Measurements from ENCODE around the gene TMCO4. TPM values are rescaled to one million over a fixed set of nuclear protein-coding genes. Genes with fewer than 3 reads are reported as not detected.

TMCO4 gene
- polyA plus RNA-seq, 4 donors: 13.1 to 59.0 (median 37.0) TPM

DNA sequence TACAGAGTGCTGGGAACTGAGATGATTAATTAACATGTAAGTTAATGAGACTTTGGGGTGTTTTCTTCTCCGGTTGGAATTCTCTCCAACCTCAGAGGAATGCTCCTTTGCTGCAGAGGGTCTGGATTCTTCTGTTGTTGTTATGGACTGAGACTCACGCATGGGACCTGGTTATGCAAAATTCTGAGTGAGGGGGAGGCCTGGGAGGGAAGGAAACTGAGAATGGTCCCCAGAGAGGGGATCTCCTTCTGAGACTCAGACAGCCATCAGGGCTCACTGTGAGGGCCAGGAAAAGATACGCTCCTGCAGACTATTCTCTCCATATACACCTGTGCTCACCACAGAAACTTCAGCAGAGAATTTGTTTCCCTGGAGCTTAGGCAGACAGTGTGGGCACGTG, 78.7 kb downstream of the TMCO4 start:
- Histone ChIP-seq H3K4me1 (ENCODE audit: control insufficient read depth in 3 of 3, insufficient read depth in 2 of 3, low read depth in 1 of 3, low read length in 2 of 3) (no peaks in the 10 kb centered on the region), H3K9me3 (ENCODE audit: control insufficient read depth in 2 of 2, insufficient read depth in 1 of 2, low read depth in 1 of 2, low read length in 1 of 2) (no peaks in the 10 kb centered on the region), H3K27me3 (ENCODE audit: control insufficient read depth in 3 of 3, insufficient read depth in 3 of 3, low read length in 3 of 3) (no peaks in the 10 kb centered on the region), H3K4me3 (ENCODE audit: low read depth in 1 of 3, low read length in 3 of 3) (no peak overlapping the region), H3K36me3 (ENCODE audit: control insufficient read depth in 3 of 3, insufficient read depth in 2 of 3, low read depth in 1 of 3, low read length in 3 of 3) (peaks cover 0 to 17% (median 9%) of the 10 kb centered on the region in 3 donors), H3K27ac (ENCODE audit: low read depth in 1 of 3, low read length in 2 of 3) (no peak overlapping the region)
- WGBS, 3 donors: 81 to 88% (median 86%) methylated on average over 4 of the region's 4 CpGs
- no peak for DNase-seq
- no peak for FAIRE-seq

DNA sequence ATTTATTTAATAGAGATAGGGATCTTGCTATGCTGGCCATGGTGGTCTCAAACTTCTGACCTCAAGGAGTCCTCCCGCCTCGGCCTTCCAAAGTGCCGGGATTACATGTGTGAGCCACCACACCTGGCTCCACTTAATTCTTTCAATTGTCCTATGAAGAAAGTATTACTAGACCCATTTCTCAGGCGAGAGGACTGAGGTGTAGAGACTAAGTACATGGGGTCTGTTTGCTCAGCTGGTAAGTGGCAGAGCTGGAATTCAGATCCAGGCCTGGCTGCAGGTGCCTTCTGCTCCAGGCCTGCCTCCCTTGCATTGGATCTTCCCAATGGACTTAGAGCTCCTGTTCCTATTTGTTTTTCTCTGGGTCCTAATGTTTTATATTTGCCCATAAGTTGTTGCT, 79.5 kb downstream of the TMCO4 start:
- no peaks in the 10 kb centered on the region for H3K27me3 ChIP-seq (ENCODE audit: control insufficient read depth in 3 of 3, insufficient read depth in 3 of 3, low read length in 3 of 3)
- H3K9me3 ChIP-seq (ENCODE audit: control insufficient read depth in 2 of 2, insufficient read depth in 1 of 2, low read depth in 1 of 2, low read length in 1 of 2): no peaks in the 10 kb centered on the region
- no peak overlapping the region for H3K27ac ChIP-seq (ENCODE audit: low read depth in 1 of 3, low read length in 2 of 3)
- peaks cover 0 to 10% (median 7%) of the 10 kb centered on the region in 3 donors for H3K36me3 ChIP-seq (ENCODE audit: control insufficient read depth in 3 of 3, insufficient read depth in 2 of 3, low read depth in 1 of 3, low read length in 3 of 3)
- H3K4me3 ChIP-seq (ENCODE audit: low read depth in 1 of 3, low read length in 3 of 3): no peak overlapping the region
- no peak for DNase-seq
- WGBS, 3 donors: 93 to 99% (median 94%) methylated on average over 4 of the region's 4 CpGs
- no peak for FAIRE-seq
- no peaks in the 10 kb centered on the region for H3K4me1 ChIP-seq (ENCODE audit: control insufficient read depth in 3 of 3, insufficient read depth in 2 of 3, low read depth in 1 of 3, low read length in 2 of 3)

DNA sequence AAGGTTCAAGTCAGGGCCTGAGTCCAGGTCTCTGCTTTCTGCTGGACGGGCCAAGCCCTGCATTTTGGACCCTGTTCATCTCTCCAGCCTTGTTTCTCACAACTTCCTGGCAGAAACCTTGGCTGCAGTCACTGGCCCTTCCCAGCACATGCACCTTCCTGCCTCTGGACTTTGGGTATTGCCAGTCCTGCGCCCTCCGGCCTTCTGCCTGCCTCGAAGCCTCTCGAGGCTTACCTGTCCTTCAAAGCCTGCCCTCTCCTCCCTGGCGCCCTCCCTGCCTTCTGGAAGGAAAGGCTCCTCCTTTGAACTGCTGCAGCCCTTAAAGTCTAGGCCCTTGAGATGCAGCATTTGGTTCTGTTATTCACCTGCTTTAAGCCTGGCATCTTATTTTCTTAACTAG, 82.2 kb downstream of the TMCO4 start:
- no peaks in the 10 kb centered on the region for H3K4me1 ChIP-seq (ENCODE audit: control insufficient read depth in 3 of 3, insufficient read depth in 2 of 3, low read depth in 1 of 3, low read length in 2 of 3)
- H3K27ac ChIP-seq (ENCODE audit: low read depth in 1 of 3, low read length in 2 of 3): no peak overlapping the region
- H3K27me3 ChIP-seq (ENCODE audit: control insufficient read depth in 3 of 3, insufficient read depth in 3 of 3, low read length in 3 of 3): no peaks in the 10 kb centered on the region
- no peaks in the 10 kb centered on the region for H3K9me3 ChIP-seq (ENCODE audit: control insufficient read depth in 2 of 2, insufficient read depth in 1 of 2, low read depth in 1 of 2, low read length in 1 of 2)
- H3K36me3 ChIP-seq (ENCODE audit: control insufficient read depth in 3 of 3, insufficient read depth in 2 of 3, low read depth in 1 of 3, low read length in 3 of 3): peaks cover 4 to 8% (median 5%) of the 10 kb centered on the region in 3 donors
- WGBS, 3 donors: 80 to 86% (median 80%) methylated on average over 6 of the region's 6 CpGs
- FAIRE-seq (no peak), DNase-seq (no peak)
- H3K4me3 ChIP-seq (ENCODE audit: low read depth in 1 of 3, low read length in 3 of 3): no peak overlapping the region

DNA sequence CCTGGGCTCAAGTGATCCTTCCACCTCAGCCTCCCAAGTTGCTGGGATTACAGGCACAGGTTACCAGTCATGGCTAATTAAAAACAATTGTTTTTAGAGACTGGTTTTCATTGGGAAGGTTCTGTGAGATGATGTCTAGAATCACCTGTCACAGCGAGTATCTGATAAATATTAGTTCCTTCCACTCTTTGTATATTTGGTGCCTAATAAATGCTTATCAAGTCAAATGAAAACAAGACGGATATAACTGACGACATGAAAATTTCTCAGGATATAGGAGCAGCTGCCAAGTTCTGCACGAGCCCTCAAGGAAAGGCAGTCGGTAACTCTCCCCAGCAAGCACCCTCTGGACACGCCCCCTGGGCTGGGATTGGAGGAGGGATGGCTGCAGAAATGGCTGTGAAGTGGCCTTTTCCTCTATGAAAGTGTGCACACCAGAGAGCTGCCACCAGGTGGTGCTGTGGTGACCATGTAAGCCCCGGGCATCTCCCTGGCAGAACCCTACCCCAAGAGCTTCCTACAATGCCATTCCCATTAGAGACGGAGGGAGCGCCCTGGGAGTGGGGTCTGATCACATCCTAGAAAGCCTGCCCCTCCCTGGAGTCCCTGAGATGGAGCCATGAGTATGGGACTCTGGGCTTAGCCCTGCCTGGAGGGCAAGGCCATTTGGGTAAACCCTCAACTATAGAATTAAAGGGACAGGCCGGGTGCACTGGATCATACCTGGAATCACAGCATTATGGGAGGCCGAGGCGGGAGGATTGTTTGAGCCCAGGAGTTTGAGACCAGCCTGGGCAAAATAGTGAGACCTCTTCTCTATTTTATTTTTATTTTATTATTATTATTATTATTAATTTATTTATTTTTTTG, 84.1 kb downstream of the TMCO4 start:
- Histone ChIP-seq H3K27ac (ENCODE audit: low read depth in 1 of 3, low read length in 2 of 3) (no peak overlapping the region), H3K36me3 (ENCODE audit: control insufficient read depth in 3 of 3, insufficient read depth in 2 of 3, low read depth in 1 of 3, low read length in 3 of 3) (peaks cover 4 to 8% (median 5%) of the 10 kb centered on the region in 3 donors), H3K9me3 (ENCODE audit: control insufficient read depth in 2 of 2, insufficient read depth in 1 of 2, low read depth in 1 of 2, low read length in 1 of 2) (no peaks in the 10 kb centered on the region), H3K4me3 (ENCODE audit: low read depth in 1 of 3, low read length in 3 of 3) (no peak overlapping the region), H3K27me3 (ENCODE audit: control insufficient read depth in 3 of 3, insufficient read depth in 3 of 3, low read length in 3 of 3) (no peaks in the 10 kb centered on the region), H3K4me1 (ENCODE audit: control insufficient read depth in 3 of 3, insufficient read depth in 2 of 3, low read depth in 1 of 3, low read length in 2 of 3) (no peaks in the 10 kb centered on the region)
- DNase-seq: peak; percentile 95 to 97
- 30 to 39% (median 37%) methylated on average over 12 of the region's 12 CpGs for WGBS, 3 donors
- no peak for FAIRE-seq

DNA sequence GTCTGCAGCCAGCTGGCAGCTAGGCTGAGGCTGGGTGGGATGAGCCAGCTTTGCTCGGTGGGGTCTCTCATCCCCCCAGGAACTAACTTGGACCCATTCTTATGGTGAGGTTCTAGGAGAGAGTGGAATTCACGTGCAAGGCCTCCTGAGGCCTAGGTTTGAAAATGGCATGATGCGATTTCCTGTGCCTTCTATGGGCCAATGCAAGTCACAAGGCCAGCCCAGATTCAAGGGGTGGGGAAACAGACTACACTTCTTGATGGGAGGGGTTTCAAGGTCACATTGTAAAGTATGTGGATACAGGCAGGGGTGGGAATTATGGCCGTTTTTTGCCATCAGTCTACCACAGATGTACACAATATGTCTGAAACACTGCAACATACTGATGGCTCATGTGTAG, 86.8 kb downstream of the TMCO4 start:
- DNase-seq: no peak
- no peaks in the 10 kb centered on the region for H3K9me3 ChIP-seq (ENCODE audit: control insufficient read depth in 2 of 2, insufficient read depth in 1 of 2, low read depth in 1 of 2, low read length in 1 of 2)
- H3K27ac ChIP-seq (ENCODE audit: low read depth in 1 of 3, low read length in 2 of 3): no peak overlapping the region
- no peak overlapping the region for H3K4me3 ChIP-seq (ENCODE audit: low read depth in 1 of 3, low read length in 3 of 3)
- no peaks in the 10 kb centered on the region for H3K27me3 ChIP-seq (ENCODE audit: control insufficient read depth in 3 of 3, insufficient read depth in 3 of 3, low read length in 3 of 3)
- peaks cover 5 to 9% (median 7%) of the 10 kb centered on the region in 3 donors for H3K36me3 ChIP-seq (ENCODE audit: control insufficient read depth in 3 of 3, insufficient read depth in 2 of 3, low read depth in 1 of 3, low read length in 3 of 3)
- no peak for FAIRE-seq
- H3K4me1 ChIP-seq (ENCODE audit: control insufficient read depth in 3 of 3, insufficient read depth in 2 of 3, low read depth in 1 of 3, low read length in 2 of 3): no peaks in the 10 kb centered on the region
- 76 to 93% (median 82%) methylated on average over 4 of the region's 4 CpGs for WGBS, 3 donors

DNA sequence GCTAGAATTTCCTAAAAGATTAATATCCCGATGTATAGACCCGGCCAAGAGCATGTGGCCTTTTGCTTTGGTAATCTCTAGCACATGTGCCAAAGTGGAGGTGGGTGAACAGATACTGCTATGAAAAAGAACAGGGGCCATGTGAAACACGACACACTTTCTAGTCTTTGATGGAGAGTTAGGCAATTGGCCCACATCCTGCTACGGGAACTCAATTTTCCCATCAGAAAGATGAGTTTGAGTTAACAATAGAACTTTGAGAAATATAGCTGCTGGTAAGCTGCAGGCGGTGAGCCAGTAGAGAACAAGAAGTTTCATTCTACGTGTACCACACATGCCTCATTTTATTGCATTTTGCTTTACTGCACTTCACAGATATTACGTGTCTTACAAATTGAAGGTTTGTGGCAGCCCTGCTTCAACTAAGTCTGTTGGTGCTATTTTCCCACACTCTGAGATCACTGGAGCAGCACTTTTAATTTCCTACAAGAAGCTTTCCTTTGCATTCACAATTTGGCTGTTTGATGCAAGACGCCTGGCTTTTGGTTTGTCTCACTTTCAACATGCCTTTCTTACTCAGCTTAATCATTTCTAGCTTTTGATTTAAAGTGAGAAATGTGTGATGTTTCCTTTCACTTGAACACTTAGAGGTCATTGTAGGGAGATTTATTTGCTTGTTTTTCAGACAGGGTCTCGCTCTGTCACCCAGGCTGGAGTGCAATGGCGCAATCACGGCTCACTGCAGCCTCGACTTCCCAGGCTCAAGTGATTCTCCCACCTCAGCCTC, 88.7 kb downstream of the TMCO4 start:
- no peaks in the 10 kb centered on the region for H3K9me3 ChIP-seq (ENCODE audit: control insufficient read depth in 2 of 2, insufficient read depth in 1 of 2, low read depth in 1 of 2, low read length in 1 of 2)
- H3K4me3 ChIP-seq (ENCODE audit: low read depth in 1 of 3, low read length in 3 of 3): no peak overlapping the region
- no peak for DNase-seq
- H3K36me3 ChIP-seq (ENCODE audit: control insufficient read depth in 3 of 3, insufficient read depth in 2 of 3, low read depth in 1 of 3, low read length in 3 of 3): peaks cover 6 to 11% (median 8%) of the 10 kb centered on the region in 3 donors
- no peak for FAIRE-seq
- H3K27me3 ChIP-seq (ENCODE audit: control insufficient read depth in 3 of 3, insufficient read depth in 3 of 3, low read length in 3 of 3): no peaks in the 10 kb centered on the region
- H3K27ac ChIP-seq (ENCODE audit: low read depth in 1 of 3, low read length in 2 of 3): no peak overlapping the region
- WGBS, 3 donors: 75 to 90% (median 76%) methylated on average over 12 of the region's 12 CpGs
- no peaks in the 10 kb centered on the region for H3K4me1 ChIP-seq (ENCODE audit: control insufficient read depth in 3 of 3, insufficient read depth in 2 of 3, low read depth in 1 of 3, low read length in 2 of 3)

DNA sequence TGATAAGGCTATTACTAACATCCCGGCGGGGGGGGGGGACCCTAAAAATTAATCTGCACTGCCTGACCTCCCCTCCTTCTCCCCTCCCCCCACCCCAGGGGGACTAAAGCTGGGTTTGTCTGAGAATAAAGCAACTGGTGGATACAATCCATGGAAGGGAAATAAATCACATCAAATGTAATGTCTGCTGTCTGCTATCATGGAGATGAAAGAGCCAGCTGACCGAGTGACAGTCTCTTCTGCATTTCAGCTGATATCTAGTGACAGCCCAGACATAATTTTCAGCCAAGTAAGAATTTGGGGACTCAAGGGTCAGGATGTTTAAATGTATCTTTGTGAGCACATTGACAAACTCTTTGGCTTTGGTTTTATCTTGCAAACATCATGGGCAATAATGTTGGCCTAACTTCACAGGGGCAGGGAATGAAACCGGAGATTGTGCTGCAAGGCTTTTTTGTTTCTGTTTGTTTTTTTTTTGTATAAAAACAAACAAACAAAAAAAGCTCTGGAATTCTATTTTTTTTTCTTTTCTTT, 90.4 kb downstream of the TMCO4 start:
- no peak overlapping the region for H3K27ac ChIP-seq (ENCODE audit: low read depth in 1 of 3, low read length in 2 of 3)
- H3K27me3 ChIP-seq (ENCODE audit: control insufficient read depth in 3 of 3, insufficient read depth in 3 of 3, low read length in 3 of 3): no peaks in the 10 kb centered on the region
- H3K4me3 ChIP-seq (ENCODE audit: low read depth in 1 of 3, low read length in 3 of 3): no peak overlapping the region
- WGBS, 3 donors: 79 to 89% (median 86%) methylated on average over 4 of the region's 4 CpGs
- H3K4me1 ChIP-seq (ENCODE audit: control insufficient read depth in 3 of 3, insufficient read depth in 2 of 3, low read depth in 1 of 3, low read length in 2 of 3): peaks cover 0 to 4% (median 0%) of the 10 kb centered on the region in 3 donors
- H3K9me3 ChIP-seq (ENCODE audit: control insufficient read depth in 2 of 2, insufficient read depth in 1 of 2, low read depth in 1 of 2, low read length in 1 of 2): no peaks in the 10 kb centered on the region
- H3K36me3 ChIP-seq (ENCODE audit: control insufficient read depth in 3 of 3, insufficient read depth in 2 of 3, low read depth in 1 of 3, low read length in 3 of 3): peaks cover 6 to 11% (median 8%) of the 10 kb centered on the region in 3 donors
- DNase-seq (no peak), FAIRE-seq (no peak)

DNA sequence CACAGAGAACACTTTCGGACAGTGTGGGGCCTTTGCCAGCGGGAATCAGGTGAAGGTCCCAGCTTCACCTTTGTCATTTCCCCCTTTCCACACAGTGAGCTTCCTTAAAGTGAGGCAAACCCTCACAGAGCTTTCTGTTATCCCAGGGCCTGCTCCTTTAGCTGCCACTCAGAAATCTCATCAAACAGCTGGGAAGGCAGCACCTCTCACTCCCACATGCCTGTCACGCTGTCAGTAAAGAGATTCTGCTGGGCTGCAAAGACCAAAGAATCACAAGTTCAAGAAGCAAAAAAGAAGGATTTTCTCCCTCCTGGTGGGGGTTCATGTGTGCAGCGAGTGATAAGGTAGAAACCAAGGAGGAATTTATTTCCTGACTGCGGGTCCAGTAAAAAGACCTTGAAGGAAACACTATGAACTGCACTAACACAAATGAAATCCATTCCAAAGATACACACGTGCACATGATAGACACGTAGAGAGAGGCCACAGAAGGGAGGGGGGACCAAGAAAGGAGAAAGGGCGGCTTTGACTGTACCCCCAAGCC, 91.1 kb downstream of the TMCO4 start:
- 88 to 93% (median 93%) methylated on average over 8 of the region's 8 CpGs for WGBS, 3 donors
- no peak for FAIRE-seq
- no peak for DNase-seq

More for the DNA sequence above, 91.1 kb downstream of the TMCO4 start:
- H3K4me3 ChIP-seq (ENCODE audit: low read depth in 1 of 3, low read length in 3 of 3): no peak overlapping the region
- no peak overlapping the region for H3K27ac ChIP-seq (ENCODE audit: low read depth in 1 of 3, low read length in 2 of 3)
- peaks cover 0 to 6% (median 0%) of the 10 kb centered on the region in 3 donors for H3K4me1 ChIP-seq (ENCODE audit: control insufficient read depth in 3 of 3, insufficient read depth in 2 of 3, low read depth in 1 of 3, low read length in 2 of 3)
- H3K9me3 ChIP-seq (ENCODE audit: control insufficient read depth in 2 of 2, insufficient read depth in 1 of 2, low read depth in 1 of 2, low read length in 1 of 2): no peaks in the 10 kb centered on the region
- H3K27me3 ChIP-seq (ENCODE audit: control insufficient read depth in 3 of 3, insufficient read depth in 3 of 3, low read length in 3 of 3): no peaks in the 10 kb centered on the region
- H3K36me3 ChIP-seq (ENCODE audit: control insufficient read depth in 3 of 3, insufficient read depth in 2 of 3, low read depth in 1 of 3, low read length in 3 of 3): peaks cover 6 to 11% (median 8%) of the 10 kb centered on the region in 3 donors

Measured in small intestine (tissue), 7 donors.